ENCODE results near the gene GALNT2.

DNA sequence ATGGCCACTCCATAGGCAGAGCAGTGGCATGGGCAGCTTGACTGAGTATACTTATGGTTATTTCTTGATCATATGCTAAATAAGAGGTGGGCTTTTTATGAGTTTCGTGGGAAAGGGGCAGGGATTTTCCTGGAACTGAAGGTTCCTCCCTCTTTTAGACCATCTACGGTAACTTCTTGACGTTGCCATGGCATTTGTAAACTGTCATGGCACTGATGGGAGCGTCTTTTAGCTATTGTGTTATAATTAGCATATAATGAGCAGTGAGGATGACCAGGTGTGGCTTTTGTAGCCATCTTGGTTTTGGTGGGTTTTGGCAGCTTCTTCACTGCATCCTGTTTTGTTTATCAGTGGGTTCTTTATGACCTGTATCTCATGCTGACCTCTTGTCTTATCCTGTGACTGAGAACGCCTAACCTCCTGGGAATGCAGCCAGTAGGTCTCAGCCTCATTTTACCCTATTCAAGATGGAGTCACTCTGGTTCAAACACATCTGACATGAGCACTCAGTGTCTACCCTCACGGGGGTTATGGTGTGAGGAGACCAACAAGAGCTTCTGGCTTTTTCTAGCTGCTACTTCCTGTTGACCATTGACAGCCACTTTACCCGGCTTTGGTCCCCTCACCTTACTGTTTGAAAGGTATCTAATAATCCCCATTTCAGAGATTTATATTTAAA lies 71.7 kb downstream of the GALNT2 start:
- TF ChIP-seq, protein P1, sequence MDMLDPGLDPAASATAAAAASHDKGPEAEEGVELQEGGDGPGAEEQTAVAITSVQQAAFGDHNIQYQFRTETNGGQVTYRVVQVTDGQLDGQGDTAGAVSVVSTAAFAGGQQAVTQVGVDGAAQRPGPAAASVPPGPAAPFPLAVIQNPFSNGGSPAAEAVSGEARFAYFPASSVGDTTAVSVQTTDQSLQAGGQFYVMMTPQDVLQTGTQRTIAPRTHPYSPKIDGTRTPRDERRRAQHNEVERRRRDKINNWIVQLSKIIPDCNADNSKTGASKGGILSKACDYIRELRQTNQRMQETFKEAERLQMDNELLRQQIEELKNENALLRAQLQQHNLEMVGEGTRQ (IDR thresholded peaks at IDR 0.05; ENCODE audit: borderline replicate concordance, low read depth, low read length) = no peak
- TF ChIP-seq, protein P2, sequence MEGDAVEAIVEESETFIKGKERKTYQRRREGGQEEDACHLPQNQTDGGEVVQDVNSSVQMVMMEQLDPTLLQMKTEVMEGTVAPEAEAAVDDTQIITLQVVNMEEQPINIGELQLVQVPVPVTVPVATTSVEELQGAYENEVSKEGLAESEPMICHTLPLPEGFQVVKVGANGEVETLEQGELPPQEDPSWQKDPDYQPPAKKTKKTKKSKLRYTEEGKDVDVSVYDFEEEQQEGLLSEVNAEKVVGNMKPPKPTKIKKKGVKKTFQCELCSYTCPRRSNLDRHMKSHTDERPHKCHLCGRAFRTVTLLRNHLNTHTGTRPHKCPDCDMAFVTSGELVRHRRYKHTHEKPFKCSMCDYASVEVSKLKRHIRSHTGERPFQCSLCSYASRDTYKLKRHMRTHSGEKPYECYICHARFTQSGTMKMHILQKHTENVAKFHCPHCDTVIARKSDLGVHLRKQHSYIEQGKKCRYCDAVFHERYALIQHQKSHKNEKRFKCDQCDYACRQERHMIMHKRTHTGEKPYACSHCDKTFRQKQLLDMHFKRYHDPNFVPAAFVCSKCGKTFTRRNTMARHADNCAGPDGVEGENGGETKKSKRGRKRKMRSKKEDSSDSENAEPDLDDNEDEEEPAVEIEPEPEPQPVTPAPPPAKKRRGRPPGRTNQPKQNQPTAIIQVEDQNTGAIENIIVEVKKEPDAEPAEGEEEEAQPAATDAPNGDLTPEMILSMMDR (IDR thresholded peaks at IDR 0.05) = no peak
- TF ChIP-seq SIN3A (IDR thresholded peaks at IDR 0.05; ENCODE audit: borderline replicate concordance, low read depth, low read length) = no peak
- no peak for TF ChIP-seq NFIC (IDR thresholded peaks at IDR 0.05; ENCODE audit: borderline replicate concordance)
- no peak for TF ChIP-seq POLR2AphosphoS5 (IDR thresholded peaks at IDR 0.05; ENCODE audit: low read depth, low read length)
- TF ChIP-seq JUND (IDR thresholded peaks at IDR 0.05) = no peak
- TF ChIP-seq TEAD4 (IDR thresholded peaks at IDR 0.05; ENCODE audit: borderline replicate concordance, insufficient read depth) = no peak
- no peak for TF ChIP-seq EZH2phosphoT487 (IDR thresholded peaks at IDR 0.05; ENCODE audit: borderline replicate concordance, low read depth)
